IMR-90 (cell line): ENCODE measurements around the gene PITRM1. TPM values are rescaled to one million over a fixed set of nuclear protein-coding genes. Genes with fewer than 3 reads are reported as not detected.

Experiments used
- ATAC-seq: fragments of 200-7000 bp; cut with Tn5 transposase; 2 replicates; pipeline ENCODE4 v1.9.1; 2020; ENCODE audit warnings: low read depth, mild to moderate bottlenecking, moderate library complexity
- BruUV-seq: library from RNA; stranded (reverse); fragments of 400-500 nt; replicated peaks from 2 replicates; lab custom pipeline; 2021; lab: Mats Ljungman, UMichigan
- CTCF ChIA-PET: fragments of 300-600 bp; formaldehyde crosslinking; extraction: SDS; loops from one replicate; lab custom pipeline; 2021; ENCODE audit warnings: antibody characterized with exemption; lab: Yijun Ruan, JAX
- POLR2A ChIA-PET: fragments of 300-600 bp; sonication (Branson Sonifier 250); formaldehyde crosslinking; loops from one replicate; lab custom pipeline; 2022; ENCODE audit warnings: antibody characterized with exemption; ENCODE audit not compliant: unreplicated experiment; lab: Charles Lee
- DNase-seq: peaks from one replicate; pipeline ENCODE4 v3.0.0; 2013
- H2AFZ ChIP-seq: replicated peaks from 2 replicates; pipeline ENCODE3; 2013; ENCODE audit warnings: low read length, mild to moderate bottlenecking; ENCODE audit not compliant: poor library complexity
- H2AK5ac ChIP-seq: 2 replicates; pipeline ENCODE4 v1.6.1; 2013; ENCODE audit warnings: low read depth, low read length, inconsistent platforms
- H2AK9ac ChIP-seq: replicated peaks from 2 replicates; pipeline ENCODE3; 2013; ENCODE audit warnings: mild to moderate bottlenecking, low read depth, low read length, moderate library complexity; ENCODE audit not compliant: poor library complexity
- H2BK120ac ChIP-seq: 2 replicates; pipeline ENCODE4 v1.6.1; 2013; ENCODE audit warnings: low read depth, low read length, inconsistent platforms
- H2BK15ac ChIP-seq: 3 replicates; pipeline ENCODE4 v1.6.1; 2013; ENCODE audit warnings: low read depth, low read length, inconsistent platforms
- H2BK20ac ChIP-seq: 2 replicates; pipeline ENCODE4 v1.6.1; 2013; ENCODE audit warnings: low read depth, mild to moderate bottlenecking, inconsistent platforms, low read length, moderate library complexity
- H2BK5ac ChIP-seq: 2 replicates; pipeline ENCODE4 v1.6.1; 2013; ENCODE audit warnings: mild to moderate bottlenecking, low read depth, low read length, inconsistent platforms; ENCODE audit not compliant: poor library complexity, severe bottlenecking
- H3K14ac ChIP-seq: replicated peaks from 2 replicates; pipeline ENCODE4 v1.6.1; 2013; ENCODE audit warnings: low read depth, low read length, inconsistent platforms
- H3K18ac ChIP-seq: 2 replicates; pipeline ENCODE4 v1.6.1; 2013; ENCODE audit warnings: low read depth, low read length, control low read depth
- H3K23ac ChIP-seq: 2 replicates; pipeline ENCODE4 v1.6.1; 2013; ENCODE audit warnings: low read depth, low read length, inconsistent platforms
- H3K27ac ChIP-seq: 2 replicates; pipeline ENCODE4 v1.5.1; 2013; ENCODE audit warnings: mild to moderate bottlenecking, control low read depth, low read length; ENCODE audit not compliant: insufficient read depth
- H3K27me3 ChIP-seq: 2 replicates; pipeline ENCODE4 v1.6.1; 2013; ENCODE audit warnings: low read length; ENCODE audit not compliant: control insufficient read depth, insufficient read depth
- H3K36me3 ChIP-seq: 2 replicates; pipeline ENCODE4 v1.6.1; 2013; ENCODE audit warnings: low read length, mixed read lengths; ENCODE audit not compliant: control insufficient read depth, insufficient read depth
- H3K4ac ChIP-seq: 2 replicates; pipeline ENCODE4 v1.6.1; 2013; ENCODE audit warnings: low read depth, low read length, inconsistent platforms
- H3K4me1 ChIP-seq: 2 replicates; pipeline ENCODE4 v1.6.1; 2013; ENCODE audit warnings: low read length, mixed read lengths; ENCODE audit not compliant: control insufficient read depth, insufficient read depth
- H3K4me2 ChIP-seq: 2 replicates; pipeline ENCODE4 v1.6.1; 2013; ENCODE audit warnings: low read depth, mild to moderate bottlenecking, control low read depth, low read length, moderate library complexity
- H3K4me3 ChIP-seq: 2 replicates; pipeline ENCODE4 v1.5.1; 2013; ENCODE audit warnings: low read depth, mild to moderate bottlenecking, control low read depth, low read length, moderate library complexity; ENCODE audit not compliant: insufficient read depth
- H3K56ac ChIP-seq: 2 replicates; pipeline ENCODE4 v1.6.1; 2013; ENCODE audit warnings: low read length, inconsistent platforms; ENCODE audit not compliant: insufficient read depth; ENCODE audit errors: extremely low read depth
- H3K79me1 ChIP-seq, 2 experiments: 2 replicates each; pipeline ENCODE4 v1.6.1; 2013; ENCODE audit warnings: low read length in 2 of 2, inconsistent platforms in 1 of 2, low read depth in 1 of 2
- H3K9ac ChIP-seq: 2 replicates; pipeline ENCODE4 v1.6.1; 2013; ENCODE audit warnings: low read depth, low read length, control low read depth
- H3K9me1 ChIP-seq: 2 replicates; pipeline ENCODE4 v1.6.1; 2013; ENCODE audit warnings: low read length, inconsistent platforms; ENCODE audit not compliant: insufficient read depth
- H3K9me3 ChIP-seq: 2 replicates; pipeline ENCODE4 v1.6.1; 2013; ENCODE audit warnings: low read length; ENCODE audit not compliant: control insufficient read depth, insufficient read depth
- H4K20me1 ChIP-seq: 2 replicates; pipeline ENCODE4 v1.6.1; 2013; ENCODE audit warnings: low read length, inconsistent platforms; ENCODE audit not compliant: insufficient read depth
- H4K5ac ChIP-seq: 2 replicates; pipeline ENCODE4 v1.6.1; 2013; ENCODE audit warnings: mild to moderate bottlenecking, low read depth, low read length, control low read depth
- H4K8ac ChIP-seq, 2 experiments: 2 replicates each; pipeline ENCODE4 v1.6.1; 2013; ENCODE audit warnings: low read depth in 2 of 2, low read length in 2 of 2, control low read depth in 1 of 2, inconsistent platforms in 1 of 2
- H4K91ac ChIP-seq: 2 replicates; pipeline ENCODE4 v1.6.1; 2013; ENCODE audit warnings: low read depth, low read length, inconsistent platforms; ENCODE audit not compliant: insufficient read depth
- BHLHE40 ChIP-seq: fragments of 150-350 bp; IDR thresholded peaks from 2 replicates; pipeline ENCODE4 v1.6.1; 2016; ENCODE audit warnings: mild to moderate bottlenecking, low read depth, low read length
- CEBPB ChIP-seq: IDR thresholded peaks from 2 replicates; pipeline ENCODE4 v1.6.1; 2012; ENCODE audit warnings: low read depth, low read length, improper control_type of control experiment
- FOS ChIP-seq: fragments of 150-350 bp; IDR thresholded peaks from 2 replicates; pipeline ENCODE4 v1.6.1; 2016; ENCODE audit warnings: low read depth, low read length
- MAZ ChIP-seq: IDR thresholded peaks from 2 replicates; pipeline ENCODE4 v1.6.1; 2012; ENCODE audit warnings: low read depth, mild to moderate bottlenecking, low read length, improper control_type of control experiment, moderate library complexity, borderline replicate concordance
- POLR2A ChIP-seq: IDR thresholded peaks from 2 replicates; pipeline ENCODE4 v1.6.1; 2012; ENCODE audit warnings: mild to moderate bottlenecking, low read depth, low read length
- RCOR1 ChIP-seq: IDR thresholded peaks from 2 replicates; pipeline ENCODE4 v1.6.1; 2012; ENCODE audit warnings: mild to moderate bottlenecking, low read length, improper control_type of control experiment; ENCODE audit not compliant: insufficient replicate concordance
- SMC3 ChIP-seq: fragments of 150-350 bp; IDR thresholded peaks from 2 replicates; pipeline ENCODE4 v1.6.1; 2016; ENCODE audit warnings: low read depth, mild to moderate bottlenecking, antibody characterized with exemption, low read length, moderate library complexity
- WGBS, 2 experiments: methylation state at CpG; one replicate each; pipeline versions ENCODE4 v1.1.5 to v1.1.7; 2013; ENCODE audit warnings: missing lambda C conversion rate in 2 of 2; ENCODE audit not compliant: insufficient read length in 1 of 2; ENCODE audit errors: extremely low coverage in 2 of 2; 5-methylcytosine and 5-hydroxymethylcytosine counted together
- dilution Hi-C: fragments of 300-500 bp; cut with HindIII; formaldehyde crosslinking; loops from one replicate; pipeline ENCODE4 v1.14.3; 2018; ENCODE audit warnings: low sequenced_read_pairs; ENCODE audit not compliant: unreplicated experiment
- in situ Hi-C: fragments of 300-500 bp; cut with MboI; formaldehyde crosslinking; loops from 3 replicates; pipeline ENCODE4 v1.14.3; 2019; ENCODE audit warnings: low sequenced_read_pairs, inconsistent platforms, mixed read lengths
- intact Hi-C: fragments of 100-400 bp; cut with micrococcal nuclease; formaldehyde crosslinking; loops from 2 replicates; pipeline ENCODE4 v1.10.0; 2022
- polyA plus RNA-seq, 3 experiments: library from polyadenylated mRNA; depleted of rRNA; stranded (reverse); fragments of >200 nt; gene quantifications; 2 replicates each; pipeline ENCODE4 v1.2.3, GENCODE V29; 2012; ENCODE audit warnings: low replicate concordance in 1 of 3
- total RNA-seq: library from RNA; depleted of rRNA; stranded (reverse); fragments of >200 nt; gene quantifications from 2 replicates; pipeline ENCODE4 v1.2.3, GENCODE V29; 2012

Gene PITRM1
- total and polyA plus RNA-seq, 2 of the 4 experiments (the other 2 are of a cell fraction), result 97.1 to 124 TPM

DNA sequence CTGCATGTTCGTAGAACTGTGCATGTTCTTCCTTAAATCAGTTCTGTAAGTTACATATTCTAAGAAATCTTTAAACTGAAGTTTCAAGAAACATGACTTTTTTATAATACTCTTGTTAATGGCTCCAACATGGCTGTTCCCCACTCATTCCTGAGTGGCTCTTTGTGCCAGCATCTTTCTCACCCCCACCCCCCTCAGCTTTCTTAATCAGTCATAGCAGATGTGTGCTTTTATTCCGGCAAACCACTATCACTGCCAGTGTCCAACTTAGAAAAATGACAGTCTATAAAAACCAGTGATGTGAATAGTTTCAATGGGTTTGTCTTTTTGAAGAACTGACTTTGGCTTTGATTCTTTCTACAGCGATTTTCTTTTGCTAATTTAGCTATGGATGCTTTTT is 37.6 kb downstream of the PITRM1 start:
- intact Hi-C loops, result no loop called here
- H3K56ac ChIP-seq, result no peak overlapping the region
- no peak overlapping the region for H2AFZ ChIP-seq
- H3K14ac ChIP-seq, result no peak overlapping the region
- no peak overlapping the region for H2BK15ac ChIP-seq
- H3K4me1 ChIP-seq, result no peaks in the 10 kb centered on the region
- no peak overlapping the region for H4K8ac ChIP-seq
- TF ChIP-seq MAZ, result no peak
- TF ChIP-seq FOS, result no peak
- no peak for TF ChIP-seq RCOR1
- TF ChIP-seq POLR2A, result no peak
- TF ChIP-seq CEBPB, result no peak
- TF ChIP-seq SMC3, result no peak
- no peak for TF ChIP-seq BHLHE40
- H4K91ac ChIP-seq, result no peak overlapping the region
- H3K27ac ChIP-seq, result no peak overlapping the region
- no CpG with 5 or more reads among the region's 3 CpGs for WGBS, 2 experiments
- BruUV-seq, result no TSS peak
- no peak overlapping the region for H2AK5ac ChIP-seq
- H3K9me3 ChIP-seq, result no peaks in the 10 kb centered on the region
- no peak for DNase-seq
- H3K4me2 ChIP-seq, result no peak overlapping the region
- peaks cover 25 to 47% of the 10 kb centered on the region in 2 experiments; a peak in 3 of 4 replicates for H3K79me1 ChIP-seq
- dilution Hi-C loops, result no loop called here
- H3K23ac ChIP-seq, result no peak overlapping the region
- H2BK120ac ChIP-seq, result no peak overlapping the region
- peaks cover 79% of the 10 kb centered on the region for H3K36me3 ChIP-seq
- H3K9me1 ChIP-seq, result peaks cover 10% of the 10 kb centered on the region
- POLR2A ChIA-PET, result no interaction called here
- no peak overlapping the region for H2BK5ac ChIP-seq
- H3K27me3 ChIP-seq, result no peaks in the 10 kb centered on the region
- no peak for ATAC-seq
- no peak overlapping the region for H2BK20ac ChIP-seq
- H3K18ac ChIP-seq, result no peak overlapping the region
- H4K5ac ChIP-seq, result no peak overlapping the region
- CTCF ChIA-PET, result no interaction called here
- H3K4me3 ChIP-seq, result no peak overlapping the region
- in situ Hi-C loops, result no loop called here
- H3K9ac ChIP-seq, result no peak overlapping the region
- H3K4ac ChIP-seq, result no peak overlapping the region
- H2AK9ac ChIP-seq, result no peak overlapping the region
- H4K20me1 ChIP-seq, result 0 out of 2 replicates have a peak, but pooled peaks cover 2% of the 10 kb centered on the region
